COLO668 (cell line): ENCODE results near the gene PALMD.

ENCODE experiments used
- DNase-seq: peaks from one replicate; lab custom pipeline; 2025; ENCODE audit not compliant: unreplicated experiment; lab: John Stamatoyannopoulos, UW

PALMD gene

DNA sequence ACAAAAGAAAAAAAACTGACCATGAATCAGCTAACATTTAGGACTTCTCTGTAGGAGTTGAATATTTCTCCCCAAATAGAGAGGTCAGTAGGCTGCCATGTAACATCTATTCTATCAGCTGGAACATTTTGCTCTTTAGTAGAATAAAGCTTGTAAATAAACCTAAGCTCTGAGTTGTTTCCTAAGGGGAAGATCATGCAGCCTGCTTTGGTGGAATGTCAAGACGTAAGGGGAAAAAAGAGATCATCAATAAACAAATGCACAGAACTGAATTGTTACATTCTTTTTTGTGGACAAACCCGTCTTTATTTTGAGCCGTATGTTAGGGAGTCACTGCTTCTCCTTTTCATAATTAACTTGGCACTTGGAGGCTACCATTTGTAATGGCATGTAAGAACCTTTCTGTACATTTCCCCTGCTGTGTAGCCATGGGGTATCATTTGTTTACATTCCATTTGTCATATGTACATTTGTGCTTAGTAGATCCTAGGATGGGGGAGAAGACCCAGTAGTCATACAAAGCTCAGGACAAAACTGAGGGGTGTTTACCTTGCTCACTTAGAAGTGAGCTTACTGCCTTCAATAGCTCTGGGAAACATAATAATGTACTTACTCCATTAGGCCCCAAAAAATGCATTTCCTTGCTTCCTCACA, 10.8 kb upstream of the PALMD start:
- DNase-seq, result no peak

DNA sequence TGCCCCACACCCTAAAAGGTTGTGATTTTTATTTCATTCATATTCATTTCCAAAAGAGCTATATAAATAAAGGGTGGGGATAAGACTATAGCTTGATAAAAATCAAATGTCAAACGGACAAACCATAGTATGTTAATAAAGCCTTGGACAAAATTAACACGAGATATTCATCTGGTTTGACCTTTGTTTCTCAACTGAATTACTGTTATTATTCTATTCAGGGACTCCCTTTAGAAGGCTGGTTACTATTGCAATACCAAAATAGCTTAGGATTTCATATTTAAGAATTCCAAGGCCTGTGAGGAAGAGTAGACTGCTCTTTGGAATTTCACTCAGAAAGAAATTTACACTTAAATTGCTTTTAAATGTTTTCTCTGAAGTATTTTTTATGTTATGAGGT, 10.2 kb upstream of the PALMD start:
- DNase-seq, result no peak

DNA sequence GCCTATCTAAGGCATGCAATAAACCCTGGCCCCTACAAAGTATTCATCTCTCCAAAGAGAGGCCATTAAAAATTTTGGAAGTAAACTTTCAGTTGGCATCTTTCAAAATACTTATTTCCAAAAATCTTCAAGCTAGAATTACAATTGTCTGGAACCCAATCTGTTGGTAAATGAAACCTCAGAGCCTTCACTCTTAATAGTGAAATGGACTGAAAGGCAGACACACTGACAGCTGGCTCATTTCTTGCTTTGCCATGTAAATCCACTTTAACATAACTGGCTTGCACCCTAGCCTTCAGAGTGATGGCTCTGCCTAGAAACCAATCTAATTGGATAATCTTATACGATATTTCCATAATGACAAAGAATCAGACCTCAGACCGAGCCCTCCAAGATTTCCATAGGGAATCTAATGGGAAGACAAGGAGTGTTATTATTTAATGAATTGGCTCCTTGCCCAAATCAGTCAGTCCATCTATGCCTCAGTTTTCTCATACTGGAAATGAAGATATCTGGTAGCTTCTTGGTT, 9.2 kb upstream of the PALMD start:
- no peak for DNase-seq

DNA sequence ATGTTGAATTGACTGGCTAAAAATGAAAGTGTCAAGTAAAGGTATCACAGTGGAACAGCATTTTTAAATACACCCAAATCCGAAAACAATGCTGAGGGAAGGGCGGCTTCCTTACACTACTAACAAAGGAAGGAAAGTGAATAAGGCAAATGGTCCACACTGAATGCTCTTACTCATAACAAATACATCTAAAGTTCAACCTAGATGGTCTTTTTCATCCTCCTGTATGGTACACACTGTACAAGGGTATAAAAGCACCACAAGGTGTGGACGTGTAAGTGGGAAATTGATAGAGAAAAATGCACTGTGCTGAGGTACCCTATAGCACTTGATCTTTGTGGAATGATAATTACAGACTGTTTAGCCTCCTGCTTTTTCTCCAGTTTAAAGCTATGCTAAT, 7.1 kb upstream of the PALMD start:
- DNase-seq, result no peak

DNA sequence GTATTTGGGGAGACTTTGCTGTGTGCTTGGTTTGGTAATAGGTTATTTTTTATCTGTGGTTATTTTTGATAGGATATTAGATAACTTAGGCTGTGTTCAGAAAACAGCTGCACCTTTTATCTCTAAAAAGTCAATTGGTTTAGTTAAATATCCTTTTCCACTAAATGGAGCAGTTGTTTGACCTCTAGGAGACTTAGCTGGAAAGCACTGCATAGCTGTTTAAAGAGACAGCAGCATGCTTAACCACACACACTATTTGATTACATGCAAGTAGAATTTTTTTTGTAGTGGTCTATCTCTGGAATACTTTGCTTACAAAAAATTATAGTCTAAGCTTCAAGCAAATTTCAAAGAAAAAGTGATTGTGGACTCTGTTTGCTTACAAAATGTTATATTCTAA, 6.5 kb upstream of the PALMD start:
- no peak for DNase-seq

DNA sequence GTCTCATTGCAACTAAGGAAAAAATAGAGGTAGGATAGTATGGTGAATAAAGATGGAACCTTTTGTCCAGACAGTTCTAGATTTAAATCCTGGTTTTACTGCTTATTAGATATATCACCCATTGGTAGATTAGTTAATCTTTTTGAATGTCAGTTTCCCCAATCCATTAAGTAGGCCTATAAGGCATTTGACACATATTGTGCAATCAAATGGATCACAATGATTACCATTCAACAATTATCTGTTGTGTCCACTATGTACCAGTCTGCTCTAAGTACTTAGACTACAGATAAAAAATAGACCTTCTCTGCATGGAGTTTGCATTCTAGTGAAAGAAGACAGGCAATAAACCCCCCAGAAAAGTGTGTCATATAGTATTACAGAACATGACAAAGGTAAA, 6.0 kb upstream of the PALMD start:
- DNase-seq, result no peak

DNA sequence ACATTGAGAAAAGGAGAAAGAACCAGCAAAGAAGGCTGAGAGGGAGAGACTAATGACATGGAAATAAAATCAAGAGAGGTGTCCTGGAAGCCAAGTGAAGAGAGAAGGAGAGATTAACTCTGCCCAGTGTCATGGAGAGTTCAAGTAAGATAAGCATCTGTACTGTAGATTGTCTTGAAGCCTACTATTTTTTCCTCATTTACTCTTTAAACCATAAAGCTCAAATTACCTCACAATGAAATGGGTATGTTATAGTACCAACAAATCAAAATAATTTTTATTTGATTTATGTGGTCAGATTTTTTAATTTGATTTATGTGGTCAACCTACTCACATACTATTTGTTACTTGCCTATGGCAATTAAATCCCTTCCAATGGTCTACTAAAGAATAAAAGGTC, 5.2 kb upstream of the PALMD start:
- DNase-seq, result no peak

DNA sequence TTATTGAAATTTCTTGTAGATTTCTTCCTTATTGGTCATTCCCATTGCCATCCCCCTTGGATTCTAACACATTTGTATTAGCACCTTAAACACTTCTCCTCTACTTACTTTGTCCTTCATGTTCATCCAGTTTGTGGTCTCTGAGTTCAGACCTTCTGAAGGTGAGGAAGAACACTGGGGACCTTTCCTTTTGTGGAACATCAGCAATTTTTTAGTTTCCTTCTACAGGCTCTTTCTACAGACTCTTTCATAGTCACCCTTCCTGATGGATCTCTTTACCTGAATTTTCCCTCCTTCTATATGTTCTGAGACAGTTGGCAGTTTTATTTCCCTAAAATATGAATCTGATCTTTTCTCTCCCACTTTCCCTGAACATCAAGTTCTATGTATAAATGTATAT, 4.4 kb upstream of the PALMD start:
- no peak for DNase-seq

DNA sequence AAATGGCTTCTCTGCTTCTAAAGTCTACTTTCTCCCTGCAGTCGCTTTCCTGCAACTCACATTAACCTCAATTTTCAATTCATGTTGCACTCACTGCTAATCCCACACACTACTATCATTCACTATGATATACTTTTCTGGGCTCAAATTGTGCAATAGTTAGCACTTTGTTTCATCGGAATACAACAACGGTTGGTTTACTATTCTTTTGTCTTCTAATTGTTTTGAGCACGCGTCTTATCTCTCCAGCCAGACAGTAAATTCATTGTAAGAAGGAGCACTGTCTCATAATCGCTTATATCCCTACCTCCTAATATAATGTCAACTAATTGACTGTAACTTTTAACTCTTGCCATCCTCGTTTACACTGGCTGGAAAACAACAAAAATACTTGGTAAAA, 3.9 kb upstream of the PALMD start:
- no peak for DNase-seq

DNA sequence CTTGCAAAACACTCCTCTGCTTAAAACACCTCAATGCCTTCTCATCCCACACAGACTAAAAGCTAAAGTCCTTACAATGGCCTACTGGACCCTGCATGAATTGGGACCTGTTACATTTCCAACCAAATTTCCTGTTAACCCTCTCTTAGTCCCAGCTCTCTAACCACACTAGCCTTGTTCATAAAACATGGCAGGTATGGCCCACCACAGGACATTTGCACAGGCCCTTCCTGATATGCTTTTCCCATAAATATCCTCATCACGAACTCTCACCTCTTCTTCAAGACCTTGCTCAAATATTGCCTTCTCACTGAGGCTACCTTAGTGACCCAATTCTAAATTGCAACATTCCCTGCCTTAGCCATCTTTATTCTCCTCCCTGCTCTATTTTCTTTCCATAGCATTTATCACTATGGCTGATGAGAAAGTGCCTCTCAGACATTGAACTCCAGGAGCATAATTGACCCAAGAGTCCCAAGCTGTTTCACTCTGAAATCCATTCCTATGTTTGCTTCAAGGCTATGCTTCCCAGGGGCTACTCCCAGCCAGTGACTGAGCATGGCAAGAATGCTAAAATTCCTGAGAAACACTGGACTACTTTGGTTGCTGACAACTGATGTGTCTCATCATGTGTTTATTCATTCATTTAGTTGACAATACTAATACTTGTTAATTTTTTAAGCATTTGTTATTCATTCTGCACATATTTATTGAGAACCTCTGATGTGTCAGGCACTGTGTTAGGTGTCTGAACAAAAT, 2.7 kb upstream of the PALMD start:
- no peak for DNase-seq

DNA sequence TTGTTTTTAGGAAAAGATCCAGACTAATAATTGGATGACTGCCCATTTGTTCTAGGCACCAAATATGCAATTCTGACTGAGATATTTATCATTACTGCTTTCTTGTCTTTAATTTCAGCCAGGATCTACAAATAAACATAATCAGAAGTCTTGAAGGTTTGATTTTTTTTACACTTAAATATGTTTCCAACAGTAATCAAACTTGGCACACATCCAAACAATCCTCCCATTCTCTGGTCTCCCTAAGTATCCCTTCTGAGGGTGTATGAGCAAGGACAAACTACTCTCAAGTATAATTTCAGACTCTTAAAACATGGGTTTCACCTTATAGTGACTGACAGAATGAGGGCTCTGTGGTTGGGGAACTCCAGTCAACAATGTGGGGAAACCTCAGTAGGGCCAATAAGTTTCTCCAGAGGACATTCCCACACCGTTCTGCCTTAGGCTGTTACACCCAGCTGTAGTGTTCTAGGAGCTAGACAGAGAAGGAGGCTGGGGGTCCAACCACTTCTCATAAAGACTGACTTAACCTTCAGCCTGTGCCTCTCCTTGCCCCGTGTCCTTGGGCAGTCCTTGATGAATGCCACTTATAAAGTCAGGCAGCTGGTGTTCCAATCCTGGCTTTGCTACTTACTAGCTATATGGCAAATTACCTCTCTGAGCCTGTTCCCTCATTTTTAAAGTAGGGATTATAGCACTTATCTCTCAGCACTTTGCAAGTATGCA, 1.5 kb upstream of the PALMD start:
- DNase-seq, result no peak

DNA sequence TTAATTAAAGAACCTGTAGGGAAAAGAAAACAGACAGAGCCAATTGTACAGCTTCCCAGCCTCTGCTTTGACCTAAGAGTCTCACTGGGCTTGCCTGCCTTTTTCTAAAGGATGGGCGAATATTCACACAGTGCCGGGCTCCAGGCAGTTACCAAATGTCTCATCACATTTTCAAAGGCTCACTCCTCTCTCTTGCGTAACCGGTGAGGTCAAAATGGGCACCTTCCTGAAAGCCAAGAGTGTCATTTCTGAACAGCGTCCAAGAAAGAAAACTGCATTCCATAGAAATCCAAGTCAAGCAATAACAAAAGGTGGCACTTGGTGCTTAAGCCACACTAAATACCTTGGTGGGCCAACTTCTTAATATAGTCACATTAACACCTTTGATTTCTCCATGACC, 710 bp upstream of the PALMD start:
- DNase-seq, result no peak

DNA sequence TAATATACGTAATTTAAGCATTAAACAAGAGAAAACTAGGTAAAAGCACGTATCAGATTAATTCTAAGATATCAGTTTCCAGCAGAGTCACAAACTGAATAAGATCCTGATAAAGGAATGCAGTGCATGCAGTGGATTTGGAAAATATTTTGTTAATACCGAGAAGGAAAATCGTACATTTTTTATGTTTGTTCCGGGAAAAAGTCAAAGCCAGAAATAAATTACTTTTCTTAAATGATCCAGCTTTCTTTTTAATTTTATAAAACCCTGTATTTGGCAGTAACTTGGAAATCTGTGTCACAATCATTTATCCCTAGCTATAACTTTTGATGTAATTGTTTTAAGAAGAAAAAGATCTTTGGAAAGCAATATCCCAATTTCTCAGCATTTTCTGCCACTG, 955 bp downstream of the PALMD start:
- no peak for DNase-seq

DNA sequence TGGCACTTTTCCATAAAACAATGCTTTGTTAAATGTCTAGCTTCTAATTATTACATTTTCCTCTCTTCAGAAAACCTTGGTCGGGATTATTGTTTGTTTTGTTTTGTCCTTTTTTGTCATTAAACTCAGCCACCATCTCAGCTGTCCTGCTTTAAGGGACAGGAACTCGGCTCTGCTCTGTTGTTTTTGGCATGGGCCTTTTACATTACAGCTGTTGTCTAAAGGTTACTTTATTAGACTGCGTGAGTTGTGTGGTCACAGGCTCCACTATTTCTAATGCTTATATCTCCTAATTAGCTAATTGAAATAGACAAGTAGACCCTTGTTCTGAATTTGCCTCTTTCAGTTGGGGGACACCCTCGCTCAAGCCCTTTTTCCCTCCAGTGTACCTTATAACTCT, 1.6 kb downstream of the PALMD start:
- DNase-seq, result no peak

DNA sequence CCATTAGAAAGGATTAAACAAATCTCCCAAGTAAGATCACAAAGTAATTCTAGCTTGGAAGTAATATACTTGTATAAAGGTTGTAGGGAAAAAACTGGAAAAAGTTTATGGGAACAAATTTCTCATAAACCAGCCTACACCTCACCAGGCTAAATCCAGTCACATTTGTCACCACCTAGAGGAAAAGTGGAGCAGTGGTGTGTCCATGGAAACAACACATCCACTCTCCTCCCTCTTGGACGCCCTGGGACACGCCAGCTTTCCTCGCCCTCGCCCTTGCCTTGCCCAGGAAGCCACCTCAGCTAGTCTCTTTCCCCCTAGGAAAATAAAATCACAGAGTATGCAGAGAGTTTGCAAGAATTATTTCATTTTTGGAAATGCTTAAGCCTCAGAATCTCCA, 2.2 kb downstream of the PALMD start:
- no peak for DNase-seq

DNA sequence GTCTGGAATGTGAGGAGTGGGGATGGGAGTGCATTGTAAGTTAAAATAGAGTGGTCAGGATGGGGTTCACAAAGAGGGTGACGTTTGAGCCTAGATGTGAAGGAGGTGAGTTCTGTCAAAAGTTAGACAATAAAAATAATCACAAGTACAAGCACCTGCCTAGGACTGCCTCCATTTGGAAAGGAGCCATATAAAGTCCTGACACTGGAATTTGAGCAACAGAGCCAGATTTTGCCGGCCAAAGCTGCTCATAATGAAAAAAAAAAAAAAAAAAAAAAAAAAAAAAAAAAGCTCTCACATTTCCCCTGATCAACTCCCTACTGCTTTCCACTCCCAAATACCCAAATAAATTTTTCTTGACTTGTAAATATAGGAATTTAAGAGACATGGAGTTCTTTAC, 4.1 kb downstream of the PALMD start:
- no peak for DNase-seq

DNA sequence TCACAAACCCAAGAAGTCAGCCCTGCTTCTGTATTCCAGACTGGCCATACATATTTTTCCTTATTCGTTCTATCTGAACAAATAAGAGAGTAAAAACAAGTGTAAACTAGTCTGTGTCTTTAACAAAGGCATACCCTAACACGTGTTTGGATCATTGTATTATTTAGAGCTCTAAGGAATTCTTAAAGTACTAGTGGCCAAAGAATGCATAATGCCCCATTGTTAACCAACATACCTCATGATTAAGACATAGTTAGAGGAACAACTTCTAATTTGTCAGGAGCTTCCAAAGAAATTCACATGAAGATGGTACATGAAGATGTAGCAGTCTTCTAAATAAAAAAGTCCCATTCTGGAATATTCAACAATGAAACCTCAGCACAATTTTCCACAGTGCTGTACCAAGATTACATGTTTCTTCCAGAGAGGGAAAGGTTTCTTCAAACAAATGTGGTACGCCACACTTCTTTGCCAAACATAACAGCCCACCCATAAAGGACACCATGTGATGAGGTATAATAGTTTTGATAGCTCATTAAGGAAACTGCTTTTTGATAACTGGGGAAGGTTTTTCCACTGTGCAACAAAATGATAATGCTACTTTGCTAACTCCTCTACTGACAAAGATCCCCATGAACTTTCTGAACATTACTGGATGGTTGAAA, 5.0 kb downstream of the PALMD start:
- no peak for DNase-seq

DNA sequence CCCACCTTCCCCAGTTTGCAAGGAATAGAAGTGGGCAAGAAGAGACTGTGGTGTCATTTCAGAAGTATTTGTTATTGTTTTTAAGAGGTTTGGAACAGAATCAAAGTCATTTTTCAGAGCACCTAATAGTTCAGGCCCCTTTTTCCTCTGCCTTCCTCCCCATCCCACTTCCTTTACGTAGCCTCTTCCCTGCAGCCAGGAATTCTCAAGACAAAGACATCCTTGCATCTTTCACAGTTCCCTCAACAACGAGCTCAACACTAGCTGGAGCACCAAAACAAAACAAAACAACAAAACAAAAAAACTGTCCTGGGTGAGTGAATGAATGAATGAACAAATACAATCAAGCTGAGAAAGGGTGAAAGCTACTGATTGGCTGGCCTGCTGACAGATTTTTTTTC, 7.0 kb downstream of the PALMD start:
- no peak for DNase-seq

DNA sequence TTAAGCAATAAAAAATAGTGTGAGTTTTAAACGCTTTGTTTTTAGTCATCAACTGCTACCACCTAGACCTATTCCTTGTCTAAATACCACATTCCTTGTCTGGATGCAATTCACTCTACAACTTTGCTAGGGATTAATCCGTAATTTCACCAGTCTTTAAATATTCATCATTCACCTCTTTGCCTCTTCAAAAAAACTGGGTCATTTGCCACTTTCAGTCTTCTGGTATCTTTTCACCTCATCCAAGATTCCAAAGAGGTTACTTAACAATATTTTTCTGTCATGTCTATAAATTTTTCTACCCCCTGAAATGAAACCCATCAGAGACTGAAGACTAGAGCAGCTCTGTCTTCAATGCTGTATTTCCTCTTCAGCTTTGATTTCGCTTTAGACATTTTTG, 9.5 kb downstream of the PALMD start:
- no peak for DNase-seq

DNA sequence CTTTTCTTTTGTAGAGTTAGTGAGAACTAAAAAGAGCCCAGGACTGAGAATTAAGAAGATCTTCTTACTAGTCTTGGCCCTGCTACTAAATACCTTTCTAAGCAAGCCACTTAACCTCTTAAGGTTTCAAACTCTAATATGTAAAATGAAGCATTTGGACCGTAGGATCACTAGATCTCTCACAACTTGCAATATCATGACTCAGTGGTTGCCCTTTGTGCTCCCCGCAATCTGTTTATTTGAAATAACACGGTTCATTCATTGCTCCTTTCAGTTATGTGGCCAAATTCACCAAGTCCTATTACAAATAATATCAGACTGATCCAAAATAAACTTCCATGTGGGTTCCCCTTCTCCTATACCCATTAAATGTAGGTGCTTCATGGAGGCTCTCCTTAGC, 10.8 kb downstream of the PALMD start:
- no peak for DNase-seq

DNA sequence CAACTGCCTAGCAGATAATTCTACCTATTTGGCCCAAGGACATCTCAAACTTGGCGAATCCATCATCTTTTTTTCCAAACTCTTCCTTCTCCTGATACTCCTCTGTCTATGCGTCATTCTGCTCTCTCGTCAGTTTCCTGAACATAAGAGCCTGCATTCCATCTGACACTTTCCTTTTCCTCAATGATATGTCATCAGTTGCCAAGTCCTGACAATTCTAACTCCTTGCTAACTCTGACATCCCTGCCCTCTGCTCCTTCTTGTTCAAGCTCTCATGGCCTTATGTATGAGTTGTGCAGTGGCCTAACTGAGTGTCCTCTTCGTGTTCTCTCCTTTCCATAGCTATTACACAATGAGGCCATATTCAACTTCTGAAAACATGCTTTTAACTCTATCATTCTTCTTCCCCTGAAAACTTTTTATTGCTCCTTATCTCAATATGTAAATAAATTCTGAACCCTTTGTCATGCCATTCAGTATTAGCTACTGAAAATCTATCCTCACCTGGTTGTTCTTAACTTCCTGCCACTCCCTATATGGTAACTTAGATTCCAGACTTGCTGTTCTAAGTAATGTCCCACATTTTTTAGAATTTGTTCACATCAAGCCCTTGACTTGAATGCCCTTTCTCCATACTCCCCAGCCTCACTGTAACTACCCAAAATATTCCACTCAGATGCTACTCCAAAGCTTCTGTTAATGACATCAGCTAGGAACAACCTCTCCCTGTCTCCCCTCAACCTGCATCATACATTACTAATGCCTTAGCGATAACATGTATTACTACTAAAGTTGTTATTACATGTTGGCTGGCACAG, 11.5 kb downstream of the PALMD start:
- DNase-seq, result no peak
